SK-N-MC (cell line): ENCODE measurements around the gene HEMGN.
"Not testable (repeated sequence)": the region's sequence is repeated elsewhere in the genome, so short reads cannot be mapped to it uniquely, and the experiment has no call there.

ENCODE experiments used
- DNase-seq: peaks from one replicate; pipeline ENCODE4 v3.0.0-alpha.2; 2011; ENCODE audit warnings: low read depth, low spot score
- H3K27ac ChIP-seq: fragments of 200-600 bp; sonication (generic); 2 replicates; pipeline ENCODE4 v1.5.1; 2016; ENCODE audit warnings: mixed run types
- H3K36me3 ChIP-seq: fragments of 200-600 bp; sonication (generic); 2 replicates; pipeline ENCODE4 v1.6.1; 2017; ENCODE audit warnings: antibody characterized with exemption, low read length, mixed read lengths; ENCODE audit not compliant: insufficient read depth
- H3K4me3 ChIP-seq: fragments of 200-600 bp; sonication (generic); 2 replicates; pipeline ENCODE4 v1.5.1; 2016
- H3K9ac ChIP-seq: fragments of 200-600 bp; sonication (generic); 2 replicates; pipeline ENCODE4 v1.8.0; 2017; ENCODE audit warnings: mixed run types, mixed read lengths; ENCODE audit not compliant: insufficient read length
- H3K9me3 ChIP-seq: fragments of 200-600 bp; sonication (generic); 2 replicates; pipeline ENCODE4 v1.6.1; 2017; ENCODE audit warnings: low read depth, mild to moderate bottlenecking, antibody characterized with exemption, low read length, moderate library complexity, mixed read lengths
- EZH2 ChIP-seq: fragments of 200-600 bp; sonication (generic); IDR thresholded peaks from one replicate; pipeline ENCODE4 v1.6.1; 2017; ENCODE audit warnings: antibody characterized with exemption
- FOXP2 ChIP-seq: optimal IDR thresholded peaks from 2 replicates; pipeline ENCODE3; 2011; ENCODE audit warnings: mild to moderate bottlenecking, moderate library complexity; ENCODE audit not compliant: insufficient read depth; ENCODE audit errors: extremely low read length, control extremely low read depth
- POLR2AphosphoS5 ChIP-seq: IDR thresholded peaks from 2 replicates; pipeline ENCODE4 v1.6.1; 2012; ENCODE audit warnings: mild to moderate bottlenecking, low read depth, low read length, borderline replicate concordance

Gene HEMGN

DNA sequence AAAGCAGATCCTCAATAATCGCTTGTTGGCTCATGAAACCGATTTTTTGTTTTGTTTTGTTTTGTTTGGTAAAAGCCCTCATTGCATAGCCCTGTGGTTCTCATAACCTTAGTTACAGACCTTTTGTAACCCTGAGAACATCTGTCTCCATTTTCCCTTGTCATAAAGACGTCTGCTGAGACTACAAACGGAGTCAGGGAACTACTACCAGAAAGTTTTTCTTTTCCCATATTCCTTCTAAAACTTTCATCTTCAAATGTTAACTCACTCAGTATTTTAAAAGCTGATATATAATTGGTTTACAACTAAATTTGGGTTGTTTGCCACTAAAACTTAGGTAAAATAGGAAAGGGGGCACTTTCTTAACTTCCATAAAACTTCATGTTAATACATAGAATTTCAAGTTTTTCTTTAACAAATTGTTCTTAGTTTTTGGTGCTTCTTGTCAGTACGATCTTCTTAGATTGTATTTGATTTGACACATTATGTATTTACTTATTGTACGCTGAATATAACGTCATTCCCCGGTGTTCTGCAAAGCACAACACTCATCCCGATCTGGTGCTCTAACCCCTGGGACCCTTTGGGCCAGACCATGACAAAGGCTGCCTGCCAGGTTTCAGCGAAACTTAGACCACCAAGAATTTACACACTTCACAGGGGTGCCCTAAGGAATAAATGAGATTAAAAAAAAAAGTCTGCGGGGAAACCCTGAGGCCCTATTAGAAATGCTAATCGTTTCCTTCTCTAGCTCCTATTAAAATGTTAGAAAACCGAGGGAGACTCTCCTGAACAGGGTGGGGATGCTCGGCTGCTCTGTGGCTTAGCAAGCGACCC lies 44.1 kb upstream of the HEMGN start:
- Histone ChIP-seq H3K9ac (peak overlapping the region; percentile 98), H3K4me3 (peak overlapping the region; percentile 94), H3K9me3 (no peaks in the 10 kb centered on the region), H3K27ac (peak overlapping the region; percentile 96), H3K36me3 (peaks cover 6% of the 10 kb centered on the region; the same call in 1 of the 2 replicates)
- peak; percentile 30 for DNase-seq
- TF ChIP-seq POLR2AphosphoS5 (no peak), FOXP2 (no peak), EZH2 (no peak)

GRCh38 chr9:97980918-97981845 lies 43.2 kb upstream of the HEMGN start:
- DNase-seq, result no peak
- H3K4me3 ChIP-seq, result 0 out of 2 replicates have a peak overlapping the region, but pooled peaks have one; percentile 94
- H3K27ac ChIP-seq, result peak overlapping the region; percentile 96
- TF ChIP-seq POLR2AphosphoS5, result no peak
- TF ChIP-seq EZH2, result no peak
- TF ChIP-seq FOXP2, result no peak
- H3K9ac ChIP-seq, result no peak overlapping the region
- no peaks in the 10 kb centered on the region for H3K9me3 ChIP-seq
- H3K36me3 ChIP-seq, result peaks cover 6% of the 10 kb centered on the region; the same call in 1 of the 2 replicates

DNA sequence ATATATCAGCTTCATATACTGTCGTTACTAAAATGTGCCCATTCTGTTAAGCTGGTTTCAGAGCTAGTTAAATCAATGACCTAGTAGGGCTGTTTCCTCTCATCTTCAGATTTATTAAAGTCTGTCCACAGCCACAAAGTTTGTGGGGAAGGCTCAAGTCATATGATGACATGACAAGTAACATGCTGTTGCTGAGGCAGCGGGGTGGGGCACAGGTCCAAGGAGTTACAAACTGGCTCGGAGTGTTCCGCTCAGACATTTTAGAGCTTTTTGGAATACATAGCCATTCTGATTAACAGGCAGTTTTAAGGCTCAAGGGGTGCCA lies 42.5 kb upstream of the HEMGN start:
- TF ChIP-seq POLR2AphosphoS5 (no peak), EZH2 (no peak), FOXP2 (no peak)
- no peak overlapping the region for H3K9ac ChIP-seq
- DNase-seq, result no peak

GRCh38 chr9:97979788-97980478 lies 42.0 kb upstream of the HEMGN start:
- Histone ChIP-seq H3K27ac (no peak overlapping the region), H3K4me3 (no peak overlapping the region), H3K9me3 (no peaks in the 10 kb centered on the region), H3K9ac (no peak overlapping the region), H3K36me3 (no peaks in the 10 kb centered on the region; the same call in 1 of the 2 replicates)
- TF ChIP-seq POLR2AphosphoS5 (no peak), EZH2 (no peak), FOXP2 (no peak)
- DNase-seq, result no peak

More for the DNA sequence above, 42.5 kb upstream of the HEMGN start:
- Histone ChIP-seq H3K36me3 (peaks cover 4% of the 10 kb centered on the region; the same call in 1 of the 2 replicates), H3K4me3 (no peak overlapping the region), H3K9me3 (no peaks in the 10 kb centered on the region), H3K27ac (peak overlapping the region; percentile 10; the same call in 1 of the 2 replicates)

DNA sequence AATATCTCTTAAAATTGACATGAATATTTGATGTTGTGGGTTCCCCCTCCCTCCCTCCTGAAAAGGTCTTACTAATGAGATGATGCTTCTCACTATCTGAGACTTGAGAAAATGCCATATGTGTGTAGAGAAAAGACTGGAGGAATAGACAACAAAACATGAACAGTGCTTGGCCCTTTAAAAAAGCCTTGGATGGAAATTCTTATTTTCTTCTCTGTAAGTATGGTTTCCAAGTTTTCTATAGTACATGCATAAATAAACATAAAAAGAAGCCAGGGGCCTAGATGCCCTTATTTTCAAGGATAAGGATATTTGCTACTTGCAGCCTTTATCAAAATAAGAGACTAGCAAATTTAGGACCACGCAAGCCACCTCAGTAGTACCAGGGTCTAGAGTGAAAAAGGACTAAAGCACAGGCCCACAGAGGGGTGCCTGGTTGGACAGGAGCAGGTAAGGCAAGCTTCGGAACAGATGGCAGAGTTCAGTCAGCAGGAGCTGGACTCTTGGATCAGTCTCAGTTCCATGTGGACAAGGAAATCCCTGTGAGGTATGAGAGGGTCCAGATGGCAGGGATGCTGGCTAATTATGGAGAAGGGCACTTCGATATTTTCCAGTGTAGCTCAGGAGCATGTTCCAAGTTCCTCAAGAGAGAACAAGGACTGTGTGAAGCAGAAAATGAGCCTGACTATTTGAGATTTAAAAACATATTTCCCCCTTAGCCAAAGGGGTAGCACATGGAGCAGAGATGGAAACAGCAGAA lies 40.6 kb upstream of the HEMGN start:
- TF ChIP-seq FOXP2, result no peak
- no peak for TF ChIP-seq EZH2
- TF ChIP-seq POLR2AphosphoS5, result no peak
- no peak overlapping the region for H3K27ac ChIP-seq
- DNase-seq, result no peak

GRCh38 chr9:97976633-97977032 lies 38.7 kb upstream of the HEMGN start:
- H3K4me3 ChIP-seq, H3K9ac ChIP-seq, H3K36me3 ChIP-seq, H3K9me3 ChIP-seq, DNase-seq, H3K27ac ChIP-seq: not testable (repeated sequence)

More for the DNA sequence above, 40.6 kb upstream of the HEMGN start:
- H3K9me3 ChIP-seq, result no peaks in the 10 kb centered on the region
- H3K4me3 ChIP-seq, result no peak overlapping the region
- H3K36me3 ChIP-seq, result no peaks in the 10 kb centered on the region
- no peak overlapping the region for H3K9ac ChIP-seq

DNA sequence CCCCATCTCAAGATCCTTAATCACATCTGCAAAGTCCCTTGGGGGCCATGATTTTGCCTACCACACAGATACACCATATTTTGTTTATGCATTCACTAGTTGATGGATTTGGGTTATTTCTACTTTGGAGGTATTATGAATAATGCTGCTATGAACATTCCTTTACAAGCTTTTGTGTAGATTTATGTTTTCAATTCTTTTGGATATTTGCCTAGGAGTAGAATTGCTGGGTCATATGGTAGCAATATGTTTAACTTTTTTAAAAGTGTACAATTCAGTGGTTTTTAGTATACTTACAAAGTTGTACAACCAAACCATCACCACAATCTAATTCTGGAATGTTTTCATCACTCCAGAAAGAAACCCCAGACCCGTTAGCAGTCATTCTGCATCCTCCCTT lies 37.4 kb upstream of the HEMGN start:
- TF ChIP-seq FOXP2 (no peak), EZH2 (no peak), POLR2AphosphoS5 (no peak)
- no peak for DNase-seq
- no peak overlapping the region for H3K9ac ChIP-seq
- H3K36me3 ChIP-seq, result no peaks in the 10 kb centered on the region
- H3K9me3 ChIP-seq, result no peaks in the 10 kb centered on the region
- no peak overlapping the region for H3K4me3 ChIP-seq
- no peak overlapping the region for H3K27ac ChIP-seq
